ENCODE results near the gene C16orf74. TPM values are rescaled to one million over a fixed set of nuclear protein-coding genes. Genes with fewer than 3 reads are reported as not detected.

Gene C16orf74
- total RNA-seq, 2 experiments from 2014 or later: 2.1 to 2.9 TPM

DNA sequence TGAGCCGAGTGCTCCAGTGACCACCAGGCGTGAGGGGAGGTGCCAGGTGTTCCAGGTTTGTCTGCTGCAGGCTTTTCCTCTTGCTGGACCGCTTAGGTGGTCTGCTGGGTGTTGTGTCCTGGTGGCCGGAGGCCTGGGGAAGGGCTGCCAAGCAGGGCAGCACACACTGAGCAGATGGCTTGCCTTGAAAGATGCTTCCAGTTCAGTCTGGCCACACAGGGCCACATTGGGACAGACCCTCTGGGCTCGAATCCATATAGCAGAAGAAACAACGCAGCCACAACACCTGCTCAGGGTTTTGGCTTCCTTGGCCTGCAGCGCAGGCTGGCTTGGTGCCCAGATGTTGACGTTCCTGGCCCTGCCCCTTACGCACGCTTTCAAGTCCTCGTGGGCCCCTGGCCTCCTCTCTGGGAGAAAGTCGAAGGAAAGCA lies 87.0 kb downstream of the C16orf74 start:
- Histone ChIP-seq H3K4me3 (ENCODE audit: low read length) (no peak overlapping the region), H3K36me3 (ENCODE audit: insufficient read depth, low read length) (peaks cover 72% of the 10 kb centered on the region), H3K27me3 (ENCODE audit: control insufficient read depth in 1 of 2, insufficient read depth in 2 of 2, low read length in 2 of 2) (no peaks in the 10 kb centered on the region), H3K27ac (ENCODE audit: low read depth in 1 of 2, low read length in 2 of 2) (no peak overlapping the region), H3K4me1 (ENCODE audit: insufficient read depth, low read length) (no peaks in the 10 kb centered on the region), H3K9me3 (ENCODE audit: control insufficient read depth in 1 of 2, insufficient read depth in 1 of 2, low read length in 2 of 2) (no peaks in the 10 kb centered on the region)
- no peaks in the 10 kb centered on the region for H3K27me3 Mint-ChIP-seq
- no peaks in the 10 kb centered on the region for H3K9me3 Mint-ChIP-seq
- TF ChIP-seq, protein P1, sequence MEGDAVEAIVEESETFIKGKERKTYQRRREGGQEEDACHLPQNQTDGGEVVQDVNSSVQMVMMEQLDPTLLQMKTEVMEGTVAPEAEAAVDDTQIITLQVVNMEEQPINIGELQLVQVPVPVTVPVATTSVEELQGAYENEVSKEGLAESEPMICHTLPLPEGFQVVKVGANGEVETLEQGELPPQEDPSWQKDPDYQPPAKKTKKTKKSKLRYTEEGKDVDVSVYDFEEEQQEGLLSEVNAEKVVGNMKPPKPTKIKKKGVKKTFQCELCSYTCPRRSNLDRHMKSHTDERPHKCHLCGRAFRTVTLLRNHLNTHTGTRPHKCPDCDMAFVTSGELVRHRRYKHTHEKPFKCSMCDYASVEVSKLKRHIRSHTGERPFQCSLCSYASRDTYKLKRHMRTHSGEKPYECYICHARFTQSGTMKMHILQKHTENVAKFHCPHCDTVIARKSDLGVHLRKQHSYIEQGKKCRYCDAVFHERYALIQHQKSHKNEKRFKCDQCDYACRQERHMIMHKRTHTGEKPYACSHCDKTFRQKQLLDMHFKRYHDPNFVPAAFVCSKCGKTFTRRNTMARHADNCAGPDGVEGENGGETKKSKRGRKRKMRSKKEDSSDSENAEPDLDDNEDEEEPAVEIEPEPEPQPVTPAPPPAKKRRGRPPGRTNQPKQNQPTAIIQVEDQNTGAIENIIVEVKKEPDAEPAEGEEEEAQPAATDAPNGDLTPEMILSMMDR (IDR thresholded peaks at IDR 0.05): no peak
- intact Hi-C loops (cut with DNase I, micrococcal nuclease): no loop called here
- peaks cover 69% of the 10 kb centered on the region for H3K36me3 Mint-ChIP-seq (ENCODE audit: low read depth)
- no peaks in the 10 kb centered on the region for H3K4me1 Mint-ChIP-seq (ENCODE audit: low read depth)
- H3K4me3 Mint-ChIP-seq: no peak overlapping the region
- H3K27ac Mint-ChIP-seq: no peak overlapping the region
- ATAC-seq (ENCODE audit: poor library complexity) (no peak), DNase-seq (no peak)
- POLR2A ChIA-PET: no interaction called here
- CTCF ChIA-PET: no interaction called here

DNA sequence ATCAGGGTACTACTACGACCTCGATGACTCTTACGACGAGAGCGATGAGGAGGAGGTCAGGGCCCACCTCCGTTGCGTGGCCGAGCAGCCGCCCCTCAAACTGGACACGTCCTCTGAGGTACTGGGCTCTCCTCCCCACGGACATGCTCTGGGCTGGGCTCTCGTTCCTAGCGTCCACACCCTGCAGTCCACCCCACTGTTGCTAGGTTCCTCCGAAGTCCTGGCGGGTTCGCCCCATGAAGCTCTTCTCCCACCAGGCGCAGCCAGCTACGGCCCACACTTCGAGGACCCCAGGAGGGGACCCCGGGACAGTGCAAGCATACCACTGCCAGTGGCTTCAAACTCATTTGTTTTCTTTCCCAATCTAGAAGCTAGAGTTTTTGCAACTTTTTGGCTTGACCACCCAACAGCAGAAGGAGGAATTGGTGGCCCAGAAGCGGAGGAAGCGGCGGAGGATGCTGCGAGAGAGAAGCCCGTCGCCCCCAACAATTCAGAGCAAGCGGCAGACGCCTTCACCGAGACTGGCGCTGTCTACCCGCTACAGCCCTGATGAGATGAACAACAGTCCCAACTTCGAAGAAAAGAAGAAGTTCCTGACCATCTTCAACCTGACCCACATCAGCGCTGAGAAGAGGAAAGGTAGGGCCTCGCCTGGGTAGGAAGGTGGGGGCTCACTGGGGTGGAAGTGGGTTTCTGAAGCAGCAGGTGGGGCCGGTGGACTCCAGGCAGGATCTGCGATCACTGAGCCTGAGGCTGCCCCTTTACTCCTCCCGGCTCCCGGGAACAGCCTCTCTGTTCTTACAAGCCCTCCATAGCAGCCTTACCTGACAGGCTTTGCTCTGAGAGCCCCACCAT lies 87.7 kb downstream of the C16orf74 start:
- no peaks in the 10 kb centered on the region for H3K9me3 ChIP-seq (ENCODE audit: control insufficient read depth in 1 of 2, insufficient read depth in 1 of 2, low read length in 2 of 2)
- no peak overlapping the region for H3K27ac Mint-ChIP-seq
- ATAC-seq (ENCODE audit: poor library complexity) (no peak), DNase-seq (no peak)
- H3K4me1 ChIP-seq (ENCODE audit: insufficient read depth, low read length): no peaks in the 10 kb centered on the region
- POLR2A ChIA-PET: no interaction called here
- H3K4me1 Mint-ChIP-seq (ENCODE audit: low read depth): no peaks in the 10 kb centered on the region
- H3K27ac ChIP-seq (ENCODE audit: low read depth in 1 of 2, low read length in 2 of 2): no peak overlapping the region
- peaks cover 72% of the 10 kb centered on the region for H3K36me3 ChIP-seq (ENCODE audit: insufficient read depth, low read length)
- no peaks in the 10 kb centered on the region for H3K27me3 Mint-ChIP-seq
- H3K9me3 Mint-ChIP-seq: no peaks in the 10 kb centered on the region
- peaks cover 65% of the 10 kb centered on the region for H3K36me3 Mint-ChIP-seq (ENCODE audit: low read depth)
- H3K27me3 ChIP-seq (ENCODE audit: control insufficient read depth in 1 of 2, insufficient read depth in 2 of 2, low read length in 2 of 2): no peaks in the 10 kb centered on the region
- intact Hi-C loops (cut with DNase I, micrococcal nuclease): no loop called here
- H3K4me3 Mint-ChIP-seq: no peak overlapping the region
- TF ChIP-seq, protein P1 (IDR thresholded peaks at IDR 0.05): no peak
- no peak overlapping the region for H3K4me3 ChIP-seq (ENCODE audit: low read length)
- CTCF ChIA-PET: no interaction called here

DNA sequence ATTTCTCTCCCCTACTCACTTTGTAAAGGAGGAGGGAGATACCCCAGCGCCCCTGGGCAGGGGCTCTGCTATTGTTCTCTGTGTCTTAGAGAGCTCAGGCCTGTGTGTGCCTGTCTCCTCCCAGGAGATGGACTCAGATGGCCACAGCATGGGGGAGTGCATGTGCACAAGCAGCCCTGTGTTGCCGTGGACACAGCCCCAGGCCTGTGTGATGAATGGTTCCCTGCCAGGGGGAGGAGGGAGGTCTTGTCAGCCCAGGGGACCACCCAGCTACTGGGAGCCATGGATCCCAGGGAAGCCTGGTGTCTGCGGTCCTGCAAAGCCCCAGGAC lies 88.4 kb downstream of the C16orf74 start:
- DNase-seq (no peak), ATAC-seq (ENCODE audit: poor library complexity) (no peak)
- no peaks in the 10 kb centered on the region for H3K27me3 ChIP-seq (ENCODE audit: control insufficient read depth in 1 of 2, insufficient read depth in 2 of 2, low read length in 2 of 2)
- H3K27ac Mint-ChIP-seq: no peak overlapping the region
- no peaks in the 10 kb centered on the region for H3K9me3 ChIP-seq (ENCODE audit: control insufficient read depth in 1 of 2, insufficient read depth in 1 of 2, low read length in 2 of 2)
- H3K27ac ChIP-seq (ENCODE audit: low read depth in 1 of 2, low read length in 2 of 2): no peak overlapping the region
- no peaks in the 10 kb centered on the region for H3K4me1 ChIP-seq (ENCODE audit: insufficient read depth, low read length)
- H3K4me3 Mint-ChIP-seq: no peak overlapping the region
- no peak overlapping the region for H3K4me3 ChIP-seq (ENCODE audit: low read length)
- peaks cover 61% of the 10 kb centered on the region for H3K36me3 Mint-ChIP-seq (ENCODE audit: low read depth)
- ChIA-PET CTCF (no interaction called here), POLR2A (no interaction called here)
- no peaks in the 10 kb centered on the region for H3K27me3 Mint-ChIP-seq
- TF ChIP-seq, protein P1 (IDR thresholded peaks at IDR 0.05): no peak
- H3K9me3 Mint-ChIP-seq: no peaks in the 10 kb centered on the region
- intact Hi-C loops (cut with DNase I, micrococcal nuclease): no loop called here
- H3K36me3 ChIP-seq (ENCODE audit: insufficient read depth, low read length): peaks cover 74% of the 10 kb centered on the region
- H3K4me1 Mint-ChIP-seq (ENCODE audit: low read depth): no peaks in the 10 kb centered on the region
